HL-60 (cell line): Measurements from ENCODE around the gene ARFGEF3.

Experiments used
- DNase-seq, 2 experiments: peaks; one replicate each; pipeline ENCODE4 v3.0.0-alpha.2; 2010 to 2020; ENCODE audit warnings: low read depth in 1 of 2, low spot score in 1 of 2
- H3K27ac ChIP-seq: fragments of 250-450 bp; sonication (Bioruptor Pico); replicated peaks from 2 replicates; pipeline ENCODE4 v1.5.1; 2020; ENCODE audit warnings: mild to moderate bottlenecking, moderate library complexity
- H3K27me3 ChIP-seq: fragments of 250-450 bp; sonication (Bioruptor Pico); 2 replicates; pipeline ENCODE4 v1.5.1; 2021; ENCODE audit warnings: mild to moderate bottlenecking, moderate library complexity; ENCODE audit not compliant: insufficient read depth, poor library complexity, severe bottlenecking
- H3K4me3 ChIP-seq: replicated peaks from 2 replicates; pipeline ENCODE4 v1.5.1; 2011; ENCODE audit warnings: mild to moderate bottlenecking, control low read depth, low read length; ENCODE audit not compliant: insufficient read depth
- CTCF ChIP-seq: IDR thresholded peaks from one replicate; pipeline ENCODE4 v1.5.1; 2011; ENCODE audit warnings: low read length, control low read depth, inconsistent platforms; ENCODE audit not compliant: insufficient read depth
- GABPA ChIP-seq: IDR thresholded peaks from 2 replicates; pipeline ENCODE4 v1.6.1; 2012; ENCODE audit warnings: low read depth
- POLR2AphosphoS5 ChIP-seq: IDR thresholded peaks from 2 replicates; pipeline ENCODE4 v1.6.1; 2012; ENCODE audit warnings: low read depth
- REST ChIP-seq: IDR thresholded peaks from 2 replicates; pipeline ENCODE4 v1.6.1; 2012; ENCODE audit warnings: low read depth; ENCODE audit not compliant: insufficient replicate concordance
- SPI1 ChIP-seq: IDR thresholded peaks from 2 replicates; pipeline ENCODE4 v1.6.1; 2012; ENCODE audit warnings: low read depth, mild to moderate bottlenecking, borderline replicate concordance

Gene ARFGEF3

GRCh38 chr6:138307816-138308730, 146.3 kb downstream of the ARFGEF3 start:
- Histone ChIP-seq H3K4me3 (no peak overlapping the region), H3K27me3 (peaks cover 4% of the 10 kb centered on the region), H3K27ac (no peak overlapping the region)
- no peak for DNase-seq
- TF ChIP-seq REST (no peak), POLR2AphosphoS5 (no peak), GABPA (no peak), CTCF (no peak), SPI1 (no peak)

- DNase-seq: no peak
- peaks cover 4% of the 10 kb centered on the region for H3K27me3 ChIP-seq
- no peak for TF ChIP-seq POLR2AphosphoS5
- TF ChIP-seq GABPA: no peak
- no peak for TF ChIP-seq SPI1
- no peak for TF ChIP-seq CTCF
- no peak for TF ChIP-seq REST
- no peak overlapping the region for H3K27ac ChIP-seq
- H3K4me3 ChIP-seq: no peak overlapping the region
These were observed 147.0 kb downstream of the ARFGEF3 start for GRCh38 chr6:138308731-138309110.

- no peak for DNase-seq
- Histone ChIP-seq H3K27me3 (peaks cover 4% of the 10 kb centered on the region), H3K27ac (no peak overlapping the region), H3K4me3 (no peak overlapping the region)
- no peak for TF ChIP-seq CTCF
- TF ChIP-seq SPI1: no peak
- no peak for TF ChIP-seq POLR2AphosphoS5
- no peak for TF ChIP-seq REST
- no peak for TF ChIP-seq GABPA
These were observed 148.0 kb downstream of the ARFGEF3 start for GRCh38 chr6:138309695-138310094.
